ENCODE results near the gene PTGIS. TPM values are rescaled to one million over a fixed set of nuclear protein-coding genes. Genes with fewer than 3 reads are reported as not detected.

The PTGIS gene
- total and polyA plus RNA-seq, 7 donors, result 2.7 to 26.5 (median 8.0) TPM

DNA sequence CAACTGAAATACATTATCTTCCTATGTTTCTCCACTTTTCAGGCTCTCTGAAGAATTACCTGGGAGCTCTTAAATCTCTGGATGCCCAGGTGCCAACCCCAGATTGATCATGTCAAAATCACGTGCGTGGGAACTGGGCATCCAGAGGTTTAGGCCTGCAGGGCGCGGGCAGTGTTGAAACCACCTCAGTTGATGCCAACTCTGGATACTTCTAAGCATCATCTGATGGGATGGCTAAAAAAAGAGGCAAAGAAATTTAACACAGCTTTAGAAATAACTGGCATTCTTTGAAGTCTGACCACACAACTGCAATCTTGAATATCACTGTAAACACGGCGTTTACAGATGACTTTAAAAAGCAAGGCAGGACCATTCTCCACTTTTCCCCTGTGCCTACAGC lies 41.9 kb downstream of the PTGIS start:
- peak in 3 of 4 donors; percentile 16 to 35 (median 29) for ATAC-seq
- no peak overlapping the region for H3K27ac ChIP-seq
- intact Hi-C loops (cut with DNase I), result no loop called here

DNA sequence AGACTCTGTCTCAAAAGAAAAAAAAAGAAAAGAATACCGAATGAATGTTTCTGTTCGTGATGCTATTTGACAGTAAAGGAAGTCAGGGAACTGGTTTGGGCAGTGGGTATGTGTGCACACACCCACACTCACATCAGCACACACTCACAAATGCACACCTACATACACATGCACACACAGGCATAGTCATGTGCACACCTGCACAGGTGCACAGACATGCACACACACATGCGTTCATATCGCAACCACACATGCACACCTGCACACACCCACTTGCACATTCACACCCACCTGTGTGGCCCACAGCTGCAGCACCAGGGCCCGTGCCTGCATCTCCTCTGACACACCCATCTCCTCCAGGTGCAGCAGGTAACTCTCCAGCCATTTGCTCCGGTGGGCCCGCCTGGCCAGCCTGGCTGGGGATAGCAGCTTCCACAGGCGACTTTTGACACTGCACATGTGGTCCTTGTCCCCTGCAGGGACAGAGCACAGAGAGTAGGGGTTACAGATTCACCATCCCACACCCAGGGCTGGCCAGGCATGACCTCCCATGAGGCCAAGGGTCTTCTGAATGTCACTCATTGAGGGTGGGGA lies 44.1 kb downstream of the PTGIS start:
- Histone ChIP-seq H3K36me3 (ENCODE audit: insufficient read depth in 1 of 2, low read depth in 1 of 2) (no peaks in the 10 kb centered on the region), H3K27me3 (ENCODE audit: insufficient read depth in 3 of 3, low read length in 2 of 3) (peaks cover 0 to 3% (median 0%) of the 10 kb centered on the region in 3 donors), H3K27ac (no peak overlapping the region), H3K9me3 (no peaks in the 10 kb centered on the region), H3K4me1 (peaks cover 11% of the 10 kb centered on the region), H3K4me3 (no peak overlapping the region)
- no peak for ATAC-seq
- intact Hi-C loops (cut with DNase I), result no loop called here
- WGBS, 3 donors, result 95 to 98% (median 95%) methylated on average over 8 of the region's 8 CpGs
- DNase-seq, result no peak
- TF ChIP-seq, protein P1, sequence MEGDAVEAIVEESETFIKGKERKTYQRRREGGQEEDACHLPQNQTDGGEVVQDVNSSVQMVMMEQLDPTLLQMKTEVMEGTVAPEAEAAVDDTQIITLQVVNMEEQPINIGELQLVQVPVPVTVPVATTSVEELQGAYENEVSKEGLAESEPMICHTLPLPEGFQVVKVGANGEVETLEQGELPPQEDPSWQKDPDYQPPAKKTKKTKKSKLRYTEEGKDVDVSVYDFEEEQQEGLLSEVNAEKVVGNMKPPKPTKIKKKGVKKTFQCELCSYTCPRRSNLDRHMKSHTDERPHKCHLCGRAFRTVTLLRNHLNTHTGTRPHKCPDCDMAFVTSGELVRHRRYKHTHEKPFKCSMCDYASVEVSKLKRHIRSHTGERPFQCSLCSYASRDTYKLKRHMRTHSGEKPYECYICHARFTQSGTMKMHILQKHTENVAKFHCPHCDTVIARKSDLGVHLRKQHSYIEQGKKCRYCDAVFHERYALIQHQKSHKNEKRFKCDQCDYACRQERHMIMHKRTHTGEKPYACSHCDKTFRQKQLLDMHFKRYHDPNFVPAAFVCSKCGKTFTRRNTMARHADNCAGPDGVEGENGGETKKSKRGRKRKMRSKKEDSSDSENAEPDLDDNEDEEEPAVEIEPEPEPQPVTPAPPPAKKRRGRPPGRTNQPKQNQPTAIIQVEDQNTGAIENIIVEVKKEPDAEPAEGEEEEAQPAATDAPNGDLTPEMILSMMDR (IDR thresholded peaks at IDR 0.05), result no peak

More for the DNA sequence above, 41.9 kb downstream of the PTGIS start:
- no peak for DNase-seq
- WGBS, 3 donors, result 31 to 52% (median 33%) methylated on average over 6 of the region's 6 CpGs
- Histone ChIP-seq H3K27me3 (ENCODE audit: insufficient read depth in 3 of 3, low read length in 2 of 3) (peaks cover 0 to 3% (median 0%) of the 10 kb centered on the region in 3 donors), H3K36me3 (ENCODE audit: insufficient read depth in 1 of 2, low read depth in 1 of 2) (peaks cover 0 to 4% of the 10 kb centered on the region in 2 donors), H3K4me3 (no peak overlapping the region), H3K4me1 (peaks cover 11% of the 10 kb centered on the region), H3K9me3 (no peaks in the 10 kb centered on the region)
- TF ChIP-seq, protein P1 (IDR thresholded peaks at IDR 0.05), result no peak

DNA sequence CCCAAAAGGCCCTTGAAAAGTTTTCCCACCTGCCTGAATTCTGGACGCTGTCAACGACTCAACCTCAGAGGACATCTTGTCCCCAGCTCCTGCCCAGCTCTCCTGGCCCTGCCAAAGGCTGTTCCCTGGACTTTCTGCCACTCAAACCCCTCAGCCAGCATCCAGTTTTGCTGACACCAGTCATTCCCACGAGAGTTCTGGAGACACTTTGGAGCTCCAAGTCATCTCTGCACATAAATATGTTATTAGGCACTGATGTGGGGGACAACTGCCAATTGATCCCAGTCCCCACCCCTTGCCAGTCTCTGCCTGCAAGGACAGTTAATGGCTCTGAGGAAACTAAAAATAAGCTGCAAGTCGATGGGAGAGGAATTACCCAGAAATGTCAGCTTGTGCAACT lies 46.6 kb downstream of the PTGIS start:
- TF ChIP-seq, protein P1 (IDR thresholded peaks at IDR 0.05), result no peak
- H3K4me1 ChIP-seq, result peaks cover 7% of the 10 kb centered on the region
- peak in 3 of 4 donors; percentile 87 to 90 (median 89) for ATAC-seq
- no peaks in the 10 kb centered on the region for H3K9me3 ChIP-seq
- H3K27ac ChIP-seq, result no peak overlapping the region
- peak; percentile 42 to 80 for DNase-seq
- 23 to 40% (median 27%) methylated on average over 4 of the region's 4 CpGs for WGBS, 3 donors
- no peaks in the 10 kb centered on the region for H3K36me3 ChIP-seq (ENCODE audit: insufficient read depth in 1 of 2, low read depth in 1 of 2)
- intact Hi-C loops (cut with DNase I), result no loop called here
- H3K27me3 ChIP-seq (ENCODE audit: insufficient read depth in 3 of 3, low read length in 2 of 3), result peaks cover 0 to 3% (median 0%) of the 10 kb centered on the region in 3 donors
- H3K4me3 ChIP-seq, result no peak overlapping the region

DNA sequence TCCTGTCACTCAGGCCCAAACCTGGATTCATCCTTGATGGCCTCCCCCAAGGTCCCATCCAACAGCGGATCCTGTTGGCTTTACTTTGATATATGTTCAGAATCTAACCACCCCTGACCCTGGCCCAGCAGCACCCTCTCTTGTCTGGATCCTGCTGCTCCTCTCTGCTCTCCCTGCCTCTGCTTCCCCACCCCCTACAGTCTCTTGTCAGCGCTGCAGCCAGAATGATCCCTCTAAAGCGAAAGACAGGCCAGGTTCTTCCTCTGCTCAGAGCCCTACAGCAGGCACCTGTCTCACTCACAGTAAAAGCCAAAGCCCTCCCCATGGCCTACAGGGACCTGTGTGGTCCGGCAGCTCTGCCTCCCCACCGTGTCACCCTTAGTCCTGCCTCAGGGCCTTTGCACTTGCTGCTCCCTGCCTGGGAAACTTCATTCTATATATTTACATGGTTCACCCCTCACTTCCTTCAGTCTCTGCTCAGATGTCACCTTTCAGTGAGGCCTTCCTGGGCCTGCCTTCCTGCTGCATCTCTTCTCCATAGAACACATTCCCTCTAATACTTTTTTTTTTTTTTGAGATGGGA lies 48.1 kb downstream of the PTGIS start:
- Histone ChIP-seq H3K9me3 (no peaks in the 10 kb centered on the region), H3K4me1 (no peaks in the 10 kb centered on the region), H3K27ac (no peak overlapping the region), H3K27me3 (ENCODE audit: insufficient read depth in 3 of 3, low read length in 2 of 3) (peaks cover 0 to 3% (median 0%) of the 10 kb centered on the region in 3 donors), H3K4me3 (no peak overlapping the region), H3K36me3 (ENCODE audit: insufficient read depth in 1 of 2, low read depth in 1 of 2) (no peaks in the 10 kb centered on the region)
- TF ChIP-seq, protein P1 (IDR thresholded peaks at IDR 0.05), result no peak
- ATAC-seq, result no peak
- intact Hi-C loops (cut with DNase I), result no loop called here
- no peak for DNase-seq
- 86 to 95% (median 92%) methylated on average over 5 of the region's 5 CpGs for WGBS, 3 donors

Data from psoas muscle (tissue), 8 donors.